GM18526 (cell line): ENCODE data around the gene CEP72.

Experiments used
- POLR2A ChIP-seq: IDR thresholded peaks from 3 replicates; pipeline ENCODE4 v1.6.1; 2011; ENCODE audit not compliant: insufficient read length; ENCODE audit errors: extremely low read depth

Gene CEP72

GRCh38 chr5:620586-621180, 8.5 kb downstream of the CEP72 start:
- no peak for TF ChIP-seq POLR2A

DNA sequence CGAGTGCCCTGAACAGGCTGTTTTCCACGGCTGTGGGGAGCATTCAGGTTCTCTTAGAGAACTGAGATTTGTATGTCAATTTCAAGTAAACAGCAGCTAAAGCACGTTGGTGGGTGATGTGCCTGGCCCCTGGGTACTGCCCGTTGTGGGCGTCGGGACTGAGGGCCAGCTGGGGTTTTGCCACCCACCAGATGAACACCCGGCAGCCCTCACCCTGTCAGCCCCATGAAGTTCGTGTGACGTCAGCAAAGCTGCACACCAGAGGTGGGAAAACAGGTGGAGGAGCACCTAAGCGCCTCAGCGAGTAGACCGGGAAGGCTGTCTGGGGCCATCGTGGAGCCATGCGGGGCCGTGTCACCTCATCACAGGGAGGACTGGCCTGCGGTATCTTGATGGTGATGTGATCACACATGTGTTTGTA, 9.2 kb downstream of the CEP72 start:
- TF ChIP-seq POLR2A = no peak

DNA sequence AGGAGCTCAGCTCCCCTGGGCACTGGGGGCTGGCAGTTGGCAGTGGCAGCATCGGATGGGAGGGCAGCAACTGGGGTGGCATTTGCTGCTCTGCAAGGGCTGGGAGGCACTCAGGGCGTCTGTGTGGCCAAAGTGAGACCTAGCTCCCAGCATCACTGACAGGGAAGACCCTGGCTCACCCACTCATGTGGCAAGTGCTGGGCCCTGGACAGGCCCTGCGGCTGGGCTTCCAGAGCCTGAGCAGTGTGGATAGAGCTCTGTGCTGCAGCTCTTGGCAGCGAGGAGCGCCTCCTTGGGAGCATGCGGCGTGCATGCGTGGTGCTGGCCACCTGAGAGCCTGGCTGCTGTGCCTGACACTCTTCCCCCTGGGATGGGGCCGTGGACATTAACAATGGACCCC, 10.2 kb downstream of the CEP72 start:
- TF ChIP-seq POLR2A = no peak

DNA sequence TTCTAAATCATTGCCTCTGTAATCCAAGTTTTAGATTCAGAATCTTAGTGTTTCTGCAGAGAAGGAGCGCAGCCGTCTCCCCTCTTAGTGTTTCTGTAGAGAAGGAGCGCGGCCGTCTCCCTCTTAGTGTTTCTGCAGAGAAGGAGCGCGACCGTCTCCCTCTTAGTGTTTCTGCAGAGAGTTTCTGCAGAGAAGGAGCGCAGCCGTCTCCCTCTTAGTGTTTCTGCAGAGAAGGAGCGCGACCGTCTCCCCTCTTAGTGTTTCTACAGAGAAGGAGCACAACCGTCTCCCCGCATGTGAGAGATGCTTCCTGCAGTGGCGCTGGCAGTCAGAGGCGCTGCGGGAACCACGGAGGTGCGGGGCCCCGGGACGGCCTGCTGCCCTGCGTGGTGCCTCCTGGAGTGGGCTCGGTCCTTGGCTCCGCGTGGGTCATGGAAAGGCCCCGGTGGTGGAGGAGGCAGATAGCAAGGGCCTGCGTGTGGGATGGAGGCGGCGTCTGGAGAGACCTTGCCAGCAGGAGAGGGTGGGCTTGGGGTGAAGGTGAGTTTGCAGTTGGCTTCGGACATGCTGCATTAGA, 10.9 kb downstream of the CEP72 start:
- no peak for TF ChIP-seq POLR2A

DNA sequence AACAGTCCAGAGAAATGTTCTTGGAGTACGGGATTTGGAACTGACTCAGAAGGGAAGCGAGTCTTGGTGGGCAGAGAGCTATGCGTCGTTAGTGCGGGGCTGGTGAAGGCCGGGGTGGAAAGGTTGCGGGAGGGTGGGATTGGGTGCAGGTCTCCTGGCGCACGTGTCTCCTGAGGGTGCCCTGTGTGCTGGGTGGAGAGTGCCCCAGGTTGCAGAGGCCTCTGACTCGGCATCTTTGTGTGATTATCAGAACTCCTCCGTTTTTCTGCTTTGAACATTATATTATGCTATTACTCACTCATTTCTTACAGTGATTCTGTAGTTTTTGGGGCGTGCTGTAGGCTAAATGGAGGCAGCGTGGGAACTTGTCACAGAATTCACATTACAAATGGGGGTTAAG, 11.4 kb downstream of the CEP72 start:
- no peak for TF ChIP-seq POLR2A

GRCh38 chr5:624118-624950, 12.2 kb downstream of the CEP72 start:
- no peak for TF ChIP-seq POLR2A

- TF ChIP-seq POLR2A = no peak
These were observed 12.8 kb downstream of the CEP72 start for GRCh38 chr5:624951-625230.

DNA sequence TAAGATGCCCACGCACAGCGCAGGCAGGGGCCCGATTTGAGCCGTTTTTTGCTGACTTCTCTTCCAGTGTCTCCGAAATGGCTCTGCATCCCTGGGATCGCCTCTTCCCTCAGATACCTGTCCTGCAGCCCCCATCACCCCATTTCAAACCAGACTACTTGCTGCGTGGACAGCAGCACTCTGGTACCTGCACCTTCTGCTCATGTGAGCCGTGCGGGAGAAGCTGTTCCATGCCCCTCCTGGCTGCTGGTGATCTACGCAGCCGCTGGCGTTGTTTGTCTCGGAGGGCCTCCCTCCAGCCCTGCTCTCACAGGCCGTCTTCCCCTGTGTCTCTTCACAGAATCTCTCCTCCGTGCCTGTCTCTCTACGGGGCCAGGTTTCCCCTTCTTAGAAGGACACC, 13.4 kb downstream of the CEP72 start:
- no peak for TF ChIP-seq POLR2A

- no peak for TF ChIP-seq POLR2A
These were observed 14.7 kb downstream of the CEP72 start for GRCh38 chr5:626850-627249.

DNA sequence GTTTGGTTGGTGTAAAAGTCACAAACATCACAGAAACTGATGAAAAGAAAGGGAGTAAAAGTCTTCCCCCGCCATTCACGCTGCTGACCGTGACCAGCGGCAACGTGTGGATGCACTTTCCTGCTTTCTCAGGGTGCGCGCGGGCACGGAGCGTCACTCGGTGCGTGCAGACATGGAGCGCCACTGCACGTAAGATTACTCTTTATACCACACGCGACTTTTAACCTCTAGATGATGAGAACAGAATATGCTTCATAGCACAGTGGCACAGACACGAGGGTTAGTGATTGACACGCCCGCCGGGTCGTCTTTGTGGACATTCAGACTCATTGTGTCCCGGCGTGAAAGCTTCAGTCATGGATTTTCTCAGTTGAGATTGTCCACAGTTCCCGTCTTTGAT, 15.7 kb downstream of the CEP72 start:
- TF ChIP-seq POLR2A = no peak

DNA sequence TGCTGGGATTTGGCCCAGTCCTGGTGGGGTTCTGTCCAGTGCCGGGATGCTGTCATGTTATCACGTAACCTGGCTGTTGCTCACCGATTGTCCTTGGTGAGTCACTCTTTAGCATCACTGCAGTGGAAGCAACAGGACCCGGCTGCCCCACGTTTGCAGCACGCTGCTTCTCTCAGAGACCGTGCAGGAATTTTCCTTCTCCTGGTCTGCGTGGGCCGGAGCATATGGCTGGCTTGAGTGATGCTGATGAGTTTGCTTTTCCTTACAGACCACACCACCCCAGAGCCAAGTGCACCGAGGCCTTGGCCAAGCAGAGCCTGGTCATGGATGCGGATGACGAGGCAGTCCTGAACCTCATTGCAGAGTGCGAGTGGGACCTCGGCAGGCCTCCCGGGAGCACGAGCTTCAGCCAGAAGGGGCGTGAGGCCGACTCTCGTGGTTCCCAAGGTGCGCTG, 21.4 kb downstream of the CEP72 start:
- no peak for TF ChIP-seq POLR2A

GRCh38 chr5:634191-634590, 22.1 kb downstream of the CEP72 start:
- TF ChIP-seq POLR2A = no peak

- no peak for TF ChIP-seq POLR2A
These were observed 23.3 kb downstream of the CEP72 start for GRCh38 chr5:635306-636055.

GRCh38 chr5:636951-637350, 24.8 kb downstream of the CEP72 start:
- no peak for TF ChIP-seq POLR2A

DNA sequence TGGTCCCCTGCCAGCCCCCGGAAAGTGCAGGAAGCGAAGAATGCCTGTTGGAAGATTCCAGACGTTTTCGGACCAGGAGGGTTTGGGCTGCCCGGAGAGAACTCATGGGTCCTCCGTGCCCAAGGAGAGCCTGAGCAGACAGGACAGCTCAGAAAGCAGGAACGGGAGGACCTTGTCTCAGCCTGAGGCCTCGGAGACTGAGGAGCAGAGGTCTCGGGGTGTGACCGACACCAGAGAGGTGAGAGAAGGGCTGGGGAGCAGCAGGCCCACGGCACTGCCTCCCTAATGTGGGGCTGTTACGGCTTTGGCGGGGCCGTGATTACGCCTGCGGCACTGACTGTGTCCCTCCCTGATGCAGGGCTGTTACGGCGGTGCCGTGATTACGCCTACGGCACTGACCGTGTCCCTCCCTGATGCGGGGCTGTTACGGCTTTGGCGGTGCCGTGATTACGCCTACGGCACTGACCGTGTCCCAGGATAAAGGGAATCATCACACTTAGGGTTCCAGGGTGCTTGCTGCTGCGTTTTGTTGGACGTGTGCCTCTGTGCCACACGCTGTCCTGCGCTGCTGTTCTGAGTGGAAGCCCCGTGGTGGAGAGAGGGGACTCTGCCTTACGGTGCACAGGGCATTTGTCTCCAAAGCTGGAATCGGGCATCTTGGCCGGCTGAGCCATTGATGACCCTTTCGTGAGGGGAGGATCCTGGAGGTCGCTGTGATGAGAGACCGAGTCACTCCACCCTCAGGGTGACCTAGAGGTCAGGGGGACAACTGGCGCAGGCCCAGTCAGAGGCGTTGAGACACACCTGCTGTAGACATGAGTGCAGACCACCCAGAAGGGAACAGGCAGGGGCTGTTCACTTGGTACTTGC, 25.7 kb downstream of the CEP72 start:
- TF ChIP-seq POLR2A = no peak
